ENCODE results near the gene CRELD2. TPM values are rescaled to one million over a fixed set of nuclear protein-coding genes. Genes with fewer than 3 reads are reported as not detected.

CRELD2 gene
- total and polyA plus RNA-seq, 8 donors: 37.2 to 61.9 (median 54.1) TPM

- intact Hi-C loops (cut with DNase I): loop anchor here in 1 of 3 donors (10.0 kb wide), 1 partner anchor 111 kb away; no protein-coding TSS in a partner anchor
- no peaks in the 10 kb centered on the region for H3K9me3 ChIP-seq
- ATAC-seq: no peak
- no peaks in the 10 kb centered on the region for H3K27me3 ChIP-seq
- 94 to 95% methylated on average over 31 of the region's 31 CpGs for WGBS, 2 donors
- peak in 3 of 6 donors; percentile 32 to 60 (median 41) for DNase-seq
- FAIRE-seq: no peak
- no peak overlapping the region for H3K27ac ChIP-seq
- TF ChIP-seq, protein P1, sequence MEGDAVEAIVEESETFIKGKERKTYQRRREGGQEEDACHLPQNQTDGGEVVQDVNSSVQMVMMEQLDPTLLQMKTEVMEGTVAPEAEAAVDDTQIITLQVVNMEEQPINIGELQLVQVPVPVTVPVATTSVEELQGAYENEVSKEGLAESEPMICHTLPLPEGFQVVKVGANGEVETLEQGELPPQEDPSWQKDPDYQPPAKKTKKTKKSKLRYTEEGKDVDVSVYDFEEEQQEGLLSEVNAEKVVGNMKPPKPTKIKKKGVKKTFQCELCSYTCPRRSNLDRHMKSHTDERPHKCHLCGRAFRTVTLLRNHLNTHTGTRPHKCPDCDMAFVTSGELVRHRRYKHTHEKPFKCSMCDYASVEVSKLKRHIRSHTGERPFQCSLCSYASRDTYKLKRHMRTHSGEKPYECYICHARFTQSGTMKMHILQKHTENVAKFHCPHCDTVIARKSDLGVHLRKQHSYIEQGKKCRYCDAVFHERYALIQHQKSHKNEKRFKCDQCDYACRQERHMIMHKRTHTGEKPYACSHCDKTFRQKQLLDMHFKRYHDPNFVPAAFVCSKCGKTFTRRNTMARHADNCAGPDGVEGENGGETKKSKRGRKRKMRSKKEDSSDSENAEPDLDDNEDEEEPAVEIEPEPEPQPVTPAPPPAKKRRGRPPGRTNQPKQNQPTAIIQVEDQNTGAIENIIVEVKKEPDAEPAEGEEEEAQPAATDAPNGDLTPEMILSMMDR (IDR thresholded peaks at IDR 0.05): no peak
- peaks cover 0 to 16% (median 0%) of the 10 kb centered on the region in 3 donors for H3K36me3 ChIP-seq
- no peak overlapping the region for H3K4me3 ChIP-seq
- peaks cover 0 to 4% (median 0%) of the 10 kb centered on the region in 3 donors for H3K4me1 ChIP-seq
These were observed 5.8 kb downstream of the CRELD2 start for GRCh38 chr22:49924113-49924833.

GRCh38 chr22:49925525-49926128 lies 7.2 kb downstream of the CRELD2 start:
- ATAC-seq (no peak), FAIRE-seq (no peak), DNase-seq (peak in 1 of 6 donors; percentile 20)
- intact Hi-C loops (cut with DNase I): loop anchor here in 1 of 3 donors (10.0 kb wide), 1 partner anchor 109 kb away; no protein-coding TSS in a partner anchor
- Histone ChIP-seq H3K27me3 (no peaks in the 10 kb centered on the region), H3K9me3 (no peaks in the 10 kb centered on the region), H3K4me1 (no peaks in the 10 kb centered on the region), H3K27ac (no peak overlapping the region), H3K36me3 (peaks cover 0 to 16% (median 0%) of the 10 kb centered on the region in 3 donors), H3K4me3 (no peak overlapping the region)
- TF ChIP-seq, protein P1 (IDR thresholded peaks at IDR 0.05): no peak
- 89 to 90% methylated on average over 24 of the region's 24 CpGs for WGBS, 2 donors

DNA sequence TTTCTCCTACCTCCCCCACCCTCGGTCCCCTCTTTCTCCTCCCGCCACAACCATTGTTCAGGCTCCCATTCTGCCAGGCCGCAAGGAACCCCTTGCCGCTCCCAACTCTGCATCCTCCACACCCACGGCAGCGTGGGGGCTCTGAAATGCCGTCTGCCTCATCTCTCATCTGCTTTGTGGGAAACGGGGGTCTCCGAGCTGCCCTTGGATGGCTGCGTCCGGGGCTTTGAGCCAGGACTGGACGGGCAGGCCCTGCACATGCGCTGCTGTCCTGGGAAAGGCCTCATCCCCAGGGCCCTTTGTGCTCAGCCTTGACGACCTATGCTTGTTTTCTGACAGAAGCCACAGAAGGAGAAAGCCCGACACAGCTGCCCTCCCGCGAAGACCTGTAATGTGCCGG lies 8.5 kb downstream of the CRELD2 start:
- peaks cover 0 to 16% (median 0%) of the 10 kb centered on the region in 3 donors for H3K36me3 ChIP-seq
- no peaks in the 10 kb centered on the region for H3K9me3 ChIP-seq
- no peak overlapping the region for H3K27ac ChIP-seq
- H3K27me3 ChIP-seq: no peaks in the 10 kb centered on the region
- FAIRE-seq: no peak
- intact Hi-C loops (cut with DNase I): loop anchor here in 1 of 3 donors (10.0 kb wide), 1 partner anchor 108 kb away; no protein-coding TSS in a partner anchor
- H3K4me3 ChIP-seq: no peak overlapping the region
- 85 to 86% methylated on average over 17 of the region's 18 CpGs for WGBS, 2 donors
- no peak for ATAC-seq
- DNase-seq: peak in 2 of 6 donors; percentile 33 to 55
- no peaks in the 10 kb centered on the region for H3K4me1 ChIP-seq
- TF ChIP-seq, protein P1 (IDR thresholded peaks at IDR 0.05): no peak

DNA sequence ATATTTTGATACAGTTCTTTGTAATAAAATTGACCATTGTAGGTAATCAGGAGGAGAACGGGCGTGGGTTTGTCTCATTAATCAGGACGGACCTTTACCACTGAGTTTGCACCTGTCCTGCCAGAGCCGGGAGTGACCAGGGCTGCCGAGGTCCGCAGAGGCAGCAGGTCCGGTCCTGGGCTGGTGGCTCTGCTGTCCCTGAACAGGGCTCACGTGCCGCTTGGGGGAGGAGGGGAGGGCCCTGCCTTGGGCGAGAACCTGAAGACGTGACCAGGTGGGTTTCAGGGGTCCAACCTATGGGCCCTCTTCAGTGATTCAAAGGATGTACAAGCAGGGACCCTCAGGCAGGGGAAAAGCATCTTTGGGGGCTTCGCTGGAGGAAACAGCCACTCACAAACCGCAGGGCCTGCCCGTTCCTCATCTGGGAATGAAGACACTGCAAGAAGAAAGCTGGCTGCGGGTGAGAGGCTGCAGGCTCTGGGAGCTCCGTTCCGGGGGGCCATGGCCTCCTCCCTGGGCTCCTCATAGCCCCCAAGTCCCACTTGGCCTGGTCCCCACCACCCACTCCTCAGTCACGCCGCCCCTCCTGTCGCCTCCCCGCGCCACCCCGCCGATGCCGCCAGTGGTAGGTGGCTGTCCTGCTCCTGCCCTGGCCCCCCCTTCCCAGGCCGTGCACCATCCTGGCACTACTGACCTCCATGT lies 9.2 kb downstream of the CRELD2 start:
- no peak for FAIRE-seq
- 90 to 94% methylated on average over 19 to 26 of the region's 26 CpGs for WGBS, 2 donors
- TF ChIP-seq, protein P1 (IDR thresholded peaks at IDR 0.05): no peak
- Histone ChIP-seq H3K4me1 (no peaks in the 10 kb centered on the region), H3K4me3 (no peak overlapping the region), H3K9me3 (no peaks in the 10 kb centered on the region), H3K27ac (no peak overlapping the region), H3K36me3 (peaks cover 0 to 16% (median 0%) of the 10 kb centered on the region in 3 donors), H3K27me3 (no peaks in the 10 kb centered on the region)
- no peak for ATAC-seq
- intact Hi-C loops (cut with DNase I): loop anchor here (2.0 to 10.0 kb wide), 2 partner anchors 103 to 107 kb away; no protein-coding TSS in a partner anchor
- peak in 3 of 6 donors; percentile 35 to 76 (median 59) for DNase-seq

All from pancreas (tissue), 10 donors.